ENCODE data around the gene WDR36. TPM values are rescaled to one million over a fixed set of nuclear protein-coding genes. Genes with fewer than 3 reads are reported as not detected.
"Not testable (repeated sequence)": the region's sequence is repeated elsewhere in the genome, so short reads cannot be mapped to it uniquely, and the experiment has no call there.

The WDR36 gene
- polyA plus RNA-seq, 4 donors = 24.1 to 36.4 (median 30.8) TPM

GRCh38 chr5:111134087-111134486 is 41.9 kb downstream of the WDR36 start:
- DNase-seq (ENCODE audit: low read depth in 4 of 4, low spot score in 3 of 4) = no peak

- DNase-seq (ENCODE audit: low read depth in 4 of 4, low spot score in 3 of 4) = no peak
These were observed 42.7 kb downstream of the WDR36 start for GRCh38 chr5:111134864-111135263.

- DNase-seq (ENCODE audit: low read depth in 4 of 4, low spot score in 3 of 4) = no peak
These were observed 43.2 kb downstream of the WDR36 start for GRCh38 chr5:111135363-111135762.

- no peak for DNase-seq (ENCODE audit: low read depth in 4 of 4, low spot score in 3 of 4)
These were observed 43.8 kb downstream of the WDR36 start for GRCh38 chr5:111135946-111136345.

- no peak for DNase-seq (ENCODE audit: low read depth in 4 of 4, low spot score in 3 of 4)
These were observed 45.9 kb downstream of the WDR36 start for GRCh38 chr5:111138096-111138495.

- not testable (repeated sequence) for DNase-seq (ENCODE audit: low read depth in 4 of 4, low spot score in 3 of 4)
These were observed 49.3 kb downstream of the WDR36 start for GRCh38 chr5:111141471-111141870.

GRCh38 chr5:111142932-111143331 is 50.8 kb downstream of the WDR36 start:
- no peak for DNase-seq (ENCODE audit: low read depth in 4 of 4, low spot score in 3 of 4)

GRCh38 chr5:111143910-111144309 is 51.8 kb downstream of the WDR36 start:
- no peak for DNase-seq (ENCODE audit: low read depth in 4 of 4, low spot score in 3 of 4)

GRCh38 chr5:111144352-111144930 is 52.3 kb downstream of the WDR36 start:
- no peak for DNase-seq (ENCODE audit: low read depth in 4 of 4, low spot score in 3 of 4)

- no peak for DNase-seq (ENCODE audit: low read depth in 4 of 4, low spot score in 3 of 4)
These were observed 53.9 kb downstream of the WDR36 start for GRCh38 chr5:111146053-111146452.

GRCh38 chr5:111147502-111147901 is 55.4 kb downstream of the WDR36 start:
- DNase-seq (ENCODE audit: low read depth in 4 of 4, low spot score in 3 of 4) = no peak

- no peak for DNase-seq (ENCODE audit: low read depth in 4 of 4, low spot score in 3 of 4)
These were observed 59.9 kb downstream of the WDR36 start for GRCh38 chr5:111151998-111152397.

- DNase-seq (ENCODE audit: low read depth in 4 of 4, low spot score in 3 of 4) = no peak
These were observed 61.3 kb downstream of the WDR36 start for GRCh38 chr5:111153483-111153882.

- no peak for DNase-seq (ENCODE audit: low read depth in 4 of 4, low spot score in 3 of 4)
These were observed 61.8 kb downstream of the WDR36 start for GRCh38 chr5:111153945-111154344.

GRCh38 chr5:111158105-111158744 is 66.1 kb downstream of the WDR36 start:
- DNase-seq (ENCODE audit: low read depth in 4 of 4, low spot score in 3 of 4) = peak in 3 of 4 donors; percentile 55 to 60 (median 56)

- peak in 2 of 4 donors; percentile 5 to 10 for DNase-seq (ENCODE audit: low read depth in 4 of 4, low spot score in 3 of 4)
These were observed 67.7 kb downstream of the WDR36 start for GRCh38 chr5:111159845-111160244.

- no peak for DNase-seq (ENCODE audit: low read depth in 4 of 4, low spot score in 3 of 4)
These were observed 70.9 kb downstream of the WDR36 start for GRCh38 chr5:111163000-111163399.

- no peak for DNase-seq (ENCODE audit: low read depth in 4 of 4, low spot score in 3 of 4)
These were observed 72.9 kb downstream of the WDR36 start for GRCh38 chr5:111165058-111165457.

GRCh38 chr5:111167551-111167950 is 75.4 kb downstream of the WDR36 start:
- DNase-seq (ENCODE audit: low read depth in 4 of 4, low spot score in 3 of 4) = no peak

- no peak for DNase-seq (ENCODE audit: low read depth in 4 of 4, low spot score in 3 of 4)
These were observed 76.5 kb downstream of the WDR36 start for GRCh38 chr5:111168608-111169007.

- no peak for DNase-seq (ENCODE audit: low read depth in 4 of 4, low spot score in 3 of 4)
These were observed 77.1 kb downstream of the WDR36 start for GRCh38 chr5:111169269-111169668.

GRCh38 chr5:111170279-111170678 is 78.1 kb downstream of the WDR36 start:
- DNase-seq (ENCODE audit: low read depth in 4 of 4, low spot score in 3 of 4) = no peak

- DNase-seq (ENCODE audit: low read depth in 4 of 4, low spot score in 3 of 4) = no peak
These were observed 80.4 kb downstream of the WDR36 start for GRCh38 chr5:111172504-111172903.
